AG20443 (cell line): Measurements from ENCODE around the gene PPP1R2B.
A peak's percentile ranks its signal among the peaks of the same experiment; 100 is the strongest.
"Not testable (repeated sequence)": the region's sequence is repeated elsewhere in the genome, so short reads cannot be mapped to it uniquely, and the experiment has no call there.

ENCODE experiments used
- DNase-seq: peaks from one replicate; pipeline ENCODE4 v3.0.0; 2012; ENCODE audit warnings: low spot score, mixed read lengths

PPP1R2B gene

GRCh38 chr5:156850206-156850751 lies at the start of gene PPP1R2B:
Gene PPP1R2B, plus strand, starts transcription at chr5:156850295. Its CDS starts 268 bp downstream, at chr5:156850563.
- DNase-seq, result no peak

- DNase-seq, result no peak
These were observed 49.2 kb upstream of the PPP1R2B start for GRCh38 chr5:156800929-156801328.

GRCh38 chr5:156802501-156802900 lies 47.6 kb upstream of the PPP1R2B start:
- DNase-seq, result no peak

- DNase-seq, result no peak
These were observed 46.7 kb upstream of the PPP1R2B start for GRCh38 chr5:156803404-156803803.

GRCh38 chr5:156812959-156813358 lies 37.1 kb upstream of the PPP1R2B start:
- no peak for DNase-seq

- peak; percentile 77 for DNase-seq
These were observed 34.0 kb upstream of the PPP1R2B start for GRCh38 chr5:156815988-156816599.

GRCh38 chr5:156819537-156819936 lies 30.6 kb upstream of the PPP1R2B start:
- no peak for DNase-seq

- no peak for DNase-seq
These were observed 30.0 kb upstream of the PPP1R2B start for GRCh38 chr5:156819967-156820581.

GRCh38 chr5:156824241-156824640 lies 25.9 kb upstream of the PPP1R2B start:
- DNase-seq, result no peak

- peak; percentile 69 for DNase-seq
These were observed 25.3 kb upstream of the PPP1R2B start for GRCh38 chr5:156824800-156825199.

- DNase-seq, result no peak
These were observed 24.4 kb upstream of the PPP1R2B start for GRCh38 chr5:156825688-156826087.

- DNase-seq, result no peak
These were observed 23.9 kb upstream of the PPP1R2B start for GRCh38 chr5:156826150-156826549.

- no peak for DNase-seq
These were observed 15.2 kb upstream of the PPP1R2B start for GRCh38 chr5:156834916-156835315.

GRCh38 chr5:156835905-156836304 lies 14.2 kb upstream of the PPP1R2B start:
- no peak for DNase-seq

GRCh38 chr5:156836846-156837245 lies 13.2 kb upstream of the PPP1R2B start:
- DNase-seq, result peak; percentile 28

- no peak for DNase-seq
These were observed 11.1 kb upstream of the PPP1R2B start for GRCh38 chr5:156838961-156839360.

- no peak for DNase-seq
These were observed 8.4 kb upstream of the PPP1R2B start for GRCh38 chr5:156841737-156842136.

- DNase-seq, result no peak
These were observed 3.2 kb upstream of the PPP1R2B start for GRCh38 chr5:156846914-156847313.

- not testable (repeated sequence) for DNase-seq
These were observed 1.6 kb upstream of the PPP1R2B start for GRCh38 chr5:156848447-156848846.

- no peak for DNase-seq
These were observed 1.8 kb downstream of the PPP1R2B start for GRCh38 chr5:156851880-156852279.

GRCh38 chr5:156853055-156853454 lies 3.0 kb downstream of the PPP1R2B start:
- not testable (repeated sequence) for DNase-seq

- no peak for DNase-seq
These were observed 15.3 kb downstream of the PPP1R2B start for GRCh38 chr5:156865427-156865826.

- no peak for DNase-seq
These were observed 20.4 kb downstream of the PPP1R2B start for GRCh38 chr5:156870498-156870839.

- DNase-seq, result no peak
These were observed 21.1 kb downstream of the PPP1R2B start for GRCh38 chr5:156871212-156871611.
